NCI-H2227 (cell line): ENCODE data around the gene XRCC2.
"Not testable (repeated sequence)": the region's sequence is repeated elsewhere in the genome, so short reads cannot be mapped to it uniquely, and the experiment has no call there.

Experiments
- DNase-seq: peaks from one replicate; lab custom pipeline; 2025; ENCODE audit not compliant: unreplicated experiment; lab: John Stamatoyannopoulos, UW

XRCC2 gene

DNA sequence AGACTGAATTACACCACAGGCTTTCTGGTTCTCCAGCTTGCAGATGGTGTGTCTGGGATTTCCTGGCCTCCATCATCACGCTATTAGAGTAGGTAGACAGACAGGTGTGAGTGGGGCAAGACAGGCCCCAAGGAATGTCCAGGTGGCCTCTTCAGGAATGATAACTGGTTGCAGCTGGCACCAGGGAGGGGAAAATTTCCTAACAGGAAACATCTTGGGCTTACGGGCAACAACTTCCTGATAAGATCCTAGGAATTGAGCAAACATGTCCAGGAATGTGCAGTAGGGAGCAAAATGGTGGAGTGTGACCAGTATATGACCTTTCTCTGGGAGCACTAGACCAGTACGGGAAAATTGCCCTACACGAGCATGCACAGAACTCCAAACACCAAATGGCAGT is 11.3 kb downstream of the XRCC2 start:
- DNase-seq = no peak

DNA sequence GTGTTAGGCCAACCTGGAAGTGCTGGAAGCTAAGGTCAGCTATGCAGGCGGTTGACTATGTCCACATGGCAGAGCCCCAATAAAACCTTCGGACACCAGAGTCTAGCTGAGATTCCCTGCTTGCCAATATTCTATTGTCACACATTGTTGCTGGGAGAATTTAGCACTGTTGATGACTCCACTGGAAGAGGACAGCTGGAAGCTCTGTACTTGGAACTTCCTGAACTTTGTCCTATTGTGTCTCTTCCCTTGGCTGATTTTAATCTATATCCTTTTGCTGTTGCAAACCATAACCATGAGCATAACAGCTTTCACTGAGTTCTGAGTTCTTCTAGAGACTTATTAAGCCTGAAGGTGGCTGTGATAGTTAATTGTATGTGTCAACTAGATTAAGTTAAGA is 12.0 kb downstream of the XRCC2 start:
- DNase-seq = no peak

DNA sequence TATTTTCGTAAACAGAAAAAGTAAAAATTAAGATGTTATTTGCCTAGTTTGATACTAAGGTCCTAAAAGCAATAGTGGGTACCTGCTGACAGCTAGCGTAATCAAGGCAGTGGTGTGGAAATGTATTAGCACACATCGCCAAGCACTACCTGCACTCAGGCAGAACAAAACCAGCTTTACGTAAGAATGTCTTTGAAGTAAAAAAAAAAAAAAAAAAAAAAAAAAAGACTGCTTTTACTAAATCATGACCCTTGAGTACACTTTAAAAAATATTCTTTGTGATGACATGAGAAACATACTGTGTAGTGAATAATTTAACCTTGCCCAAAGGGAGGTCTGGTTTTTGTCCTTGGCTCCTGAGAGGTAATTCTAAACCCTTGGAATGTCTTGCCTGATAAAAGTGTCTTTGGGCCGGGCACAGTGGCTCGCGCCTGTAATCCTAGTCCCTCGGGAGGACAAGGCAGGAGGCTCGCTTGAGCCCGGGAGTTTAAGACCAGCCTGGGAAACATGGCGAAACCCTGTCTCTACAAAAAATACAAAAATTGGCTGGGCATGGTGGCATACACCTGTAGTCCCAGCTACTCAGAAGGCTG is 12.7 kb downstream of the XRCC2 start:
- DNase-seq = no peak

- no peak for DNase-seq
Observed at GRCh38 chr7:152661479-152661878, 14.5 kb downstream of the XRCC2 start.

GRCh38 chr7:152660021-152660420 is 15.9 kb downstream of the XRCC2 start:
- no peak for DNase-seq

- DNase-seq = no peak
Observed at GRCh38 chr7:152654971-152655370, 21.0 kb downstream of the XRCC2 start.

DNA sequence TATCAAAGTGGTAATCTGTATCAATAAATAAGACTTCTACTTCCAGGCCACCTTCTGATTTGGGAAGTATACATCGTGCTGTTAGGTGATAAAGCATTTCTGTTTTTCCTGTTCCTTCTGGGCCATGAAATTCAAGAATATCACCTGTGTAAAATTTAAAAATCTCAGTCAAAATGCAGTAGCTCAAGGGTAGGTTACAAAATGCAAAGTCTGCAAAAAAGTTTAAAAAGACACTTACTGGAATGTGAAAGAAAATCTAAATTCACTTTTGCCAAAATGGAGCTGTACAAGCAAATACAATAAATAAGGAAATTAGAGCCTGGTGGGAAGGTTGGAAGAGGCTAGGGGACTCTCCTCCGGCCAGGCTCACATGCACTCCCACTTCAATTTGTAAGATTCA is 26.7 kb downstream of the XRCC2 start:
- DNase-seq = no peak

DNA sequence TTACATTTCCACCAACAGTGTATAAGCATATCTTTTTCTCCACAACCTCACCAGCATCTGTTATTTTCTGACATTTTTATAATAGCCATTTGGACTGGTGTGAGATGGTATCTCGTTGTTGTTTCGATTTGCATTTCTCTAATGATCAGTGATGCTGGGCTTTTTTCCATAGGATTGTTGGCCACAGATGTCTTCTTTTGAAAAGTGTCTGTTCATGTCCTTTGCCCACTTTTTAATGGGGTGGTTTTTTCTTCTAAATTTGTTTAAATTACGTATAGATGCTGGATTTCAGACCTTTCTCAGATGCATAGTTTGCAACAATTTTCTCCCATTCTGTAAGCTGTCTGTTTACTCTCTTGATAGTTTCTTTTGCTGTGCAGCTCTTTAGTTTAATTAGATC is 28.9 kb downstream of the XRCC2 start:
- DNase-seq = no peak

DNA sequence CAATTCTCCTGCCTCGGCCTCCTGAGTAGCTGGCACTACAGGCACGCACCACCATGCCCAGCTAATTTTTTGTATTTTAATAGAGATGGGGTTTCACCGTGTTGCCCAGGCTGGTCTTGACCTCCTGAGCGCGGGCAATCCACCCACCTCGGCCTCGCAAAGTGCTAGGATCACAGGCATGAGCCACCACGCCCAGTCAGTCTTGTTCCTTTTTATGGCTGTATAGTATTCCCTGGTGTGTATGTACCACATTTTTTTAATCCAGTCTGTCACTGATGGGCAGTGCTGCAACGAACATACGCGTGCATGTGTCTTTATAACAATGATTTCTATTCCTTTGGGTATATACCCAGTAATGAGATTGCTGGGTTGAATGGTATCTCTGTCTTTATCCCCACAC is 29.4 kb downstream of the XRCC2 start:
- not testable (repeated sequence) for DNase-seq

DNA sequence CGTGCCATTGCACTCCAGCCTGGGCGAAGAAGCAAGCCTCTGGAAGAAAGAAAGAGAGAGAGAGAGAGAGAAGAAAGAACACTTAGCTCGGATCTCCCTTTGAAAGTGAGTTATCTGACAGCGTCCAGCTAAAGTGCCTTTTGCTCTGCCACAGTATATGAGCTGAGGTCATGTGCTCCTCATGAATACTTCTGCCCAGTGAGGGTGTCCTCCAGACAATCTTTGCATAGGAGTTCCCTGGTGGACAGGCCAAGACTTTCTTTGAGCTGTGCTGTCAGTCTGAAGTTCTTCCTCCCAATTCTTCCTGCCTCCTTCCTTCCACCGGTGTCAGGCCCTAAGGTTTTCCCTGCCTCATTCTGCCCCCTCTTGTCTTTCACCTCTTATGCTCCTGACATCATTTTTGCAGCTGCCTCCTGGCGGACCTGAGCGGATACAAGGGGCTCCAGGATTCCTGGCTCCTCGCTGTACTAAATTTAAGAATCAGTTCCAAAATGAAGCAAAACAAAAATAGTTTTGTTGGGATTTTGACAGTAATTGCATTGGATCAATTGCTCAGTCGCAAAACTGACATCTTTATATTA is 31.9 kb downstream of the XRCC2 start:
- DNase-seq = no peak

DNA sequence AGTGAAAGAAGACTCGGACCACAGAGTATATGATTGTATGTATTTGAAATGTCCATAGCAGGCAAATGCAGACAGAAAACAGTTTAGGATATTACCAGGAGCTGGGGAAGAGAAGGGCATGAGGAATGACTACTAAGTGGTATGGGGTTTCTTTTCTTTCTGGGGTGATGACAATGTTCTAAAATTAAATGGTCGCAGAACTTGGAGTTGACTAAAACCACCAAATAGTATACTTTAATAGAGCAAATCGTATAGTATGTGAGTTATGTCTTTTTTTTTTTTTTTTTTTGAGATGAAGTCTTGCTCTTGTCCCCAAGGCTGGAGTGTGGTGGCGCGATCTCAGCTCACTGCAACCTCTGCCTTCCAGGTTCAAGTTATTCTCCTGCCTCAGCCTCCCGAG is 34.6 kb downstream of the XRCC2 start:
- DNase-seq = no peak

DNA sequence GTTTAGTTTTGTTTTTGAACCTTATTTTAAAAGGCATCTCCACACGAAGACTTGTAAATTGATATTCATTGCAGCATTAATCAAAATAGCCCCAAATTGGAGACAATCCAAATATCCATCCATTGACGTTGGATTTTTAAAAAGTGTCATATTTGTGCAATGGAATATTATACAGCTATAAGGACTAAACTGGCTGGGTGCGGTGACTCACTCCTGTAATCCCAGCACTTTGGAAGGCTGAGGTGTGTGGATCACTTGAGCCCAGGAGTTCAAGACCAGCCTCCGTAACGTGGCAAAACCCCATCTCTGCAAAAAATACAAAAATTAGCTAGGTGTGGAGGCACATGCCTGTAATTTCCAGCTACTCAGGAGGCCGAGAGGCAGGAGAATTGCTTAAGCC is 35.1 kb downstream of the XRCC2 start:
- no peak for DNase-seq

DNA sequence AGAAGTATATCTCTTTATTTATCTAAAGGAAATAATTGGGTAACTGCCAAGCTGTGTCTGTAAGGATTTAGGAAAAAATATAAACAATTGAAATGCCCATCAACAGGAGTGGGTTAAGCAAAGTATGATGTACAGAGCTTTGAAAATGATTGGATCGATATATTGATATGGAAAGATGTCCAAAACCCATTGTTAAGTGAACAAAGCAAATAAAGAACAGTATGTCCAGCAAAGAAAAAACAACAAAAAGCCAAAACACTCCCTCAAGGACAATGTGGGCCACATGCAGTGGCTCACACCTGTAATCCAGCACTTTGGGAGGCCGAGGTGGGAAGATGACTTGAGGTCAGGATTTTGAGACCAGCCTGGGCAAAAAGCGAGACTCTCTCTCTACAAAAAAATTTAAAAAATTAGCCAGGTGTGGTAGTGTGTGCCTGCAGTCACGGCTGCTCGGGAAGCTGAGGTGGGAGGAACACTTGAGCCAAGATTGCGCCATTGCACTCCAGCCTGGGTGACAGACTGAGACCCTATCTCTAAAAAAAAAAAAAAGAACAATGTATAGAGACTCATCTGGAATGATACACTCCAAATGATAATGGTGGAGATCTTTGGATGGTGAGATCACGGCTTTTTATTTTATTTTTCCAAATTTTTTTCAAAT is 37.9 kb downstream of the XRCC2 start:
- DNase-seq = no peak

DNA sequence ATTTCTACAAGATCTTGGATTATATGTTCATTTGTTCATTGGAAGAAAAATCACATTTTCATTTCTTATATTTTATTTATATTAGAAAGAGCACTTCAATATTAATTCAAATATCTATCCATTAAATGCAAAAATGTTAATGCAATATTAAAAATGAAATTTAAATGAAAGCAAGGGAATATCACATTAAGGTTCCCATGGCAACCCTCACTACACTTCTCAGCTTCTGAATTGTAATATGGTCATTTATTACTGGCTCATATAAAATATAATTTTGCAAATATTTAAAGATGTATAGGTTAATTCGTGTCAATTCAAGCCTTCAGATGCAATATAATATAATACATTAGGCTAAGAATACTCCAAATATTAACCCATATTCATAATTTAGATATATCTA is 38.8 kb downstream of the XRCC2 start:
- no peak for DNase-seq

DNA sequence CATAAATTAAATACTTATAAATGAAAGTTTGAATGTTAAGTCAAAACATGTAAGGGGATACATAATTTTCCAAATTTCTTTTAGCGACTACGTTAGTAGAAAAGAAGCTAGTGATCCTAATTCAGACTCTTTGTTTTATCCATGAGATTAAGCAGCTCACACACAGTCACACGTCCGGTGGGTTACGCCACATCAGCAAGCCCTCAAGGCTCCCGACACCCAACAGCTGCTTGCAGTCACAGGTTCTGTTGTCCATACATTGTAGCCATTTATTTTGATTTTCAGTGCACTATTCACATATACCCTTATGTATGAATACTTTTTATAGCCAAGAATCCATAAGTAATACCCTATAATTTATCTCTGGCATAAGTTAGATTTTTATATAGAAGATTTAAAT is 39.5 kb downstream of the XRCC2 start:
- DNase-seq = no peak

DNA sequence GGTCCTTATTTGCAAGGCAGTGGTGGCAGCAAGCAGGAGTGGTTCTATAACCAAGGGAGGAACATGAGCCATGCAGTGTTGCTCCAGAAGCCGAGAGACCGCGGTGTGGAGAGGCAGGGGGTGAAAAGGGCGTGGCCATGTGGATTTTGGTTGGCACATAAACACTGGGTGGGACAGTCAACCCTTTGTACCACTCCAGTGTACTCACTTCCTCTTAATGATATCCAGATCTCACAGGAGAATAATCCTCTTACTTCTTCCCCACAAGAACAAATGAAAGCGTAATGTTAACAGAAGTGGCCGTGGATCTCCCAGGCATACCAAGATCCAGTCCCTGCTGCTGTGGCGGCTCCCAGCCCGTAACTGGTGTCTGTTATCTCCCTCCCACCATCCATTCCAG is 42.4 kb downstream of the XRCC2 start:
- DNase-seq = no peak

DNA sequence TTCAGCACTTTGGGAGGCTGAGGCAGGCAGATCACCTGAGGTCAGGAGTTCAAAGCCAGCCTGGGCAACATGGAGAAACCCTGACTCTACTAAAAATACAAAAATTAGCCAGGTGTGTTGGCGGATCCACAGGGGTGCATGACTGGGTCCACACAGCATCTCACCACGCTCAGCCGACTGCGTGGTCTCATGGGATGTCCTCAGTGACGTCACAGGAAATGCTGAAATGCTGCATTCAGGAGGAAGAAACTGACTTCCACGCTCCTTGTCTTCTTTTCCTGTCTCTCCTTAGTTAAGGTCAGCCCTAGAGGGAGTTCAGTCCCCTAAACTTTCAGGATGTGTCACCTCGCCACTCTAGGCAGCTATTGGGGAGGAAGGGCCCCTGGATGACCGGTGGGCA is 42.9 kb downstream of the XRCC2 start:
- DNase-seq = no peak

DNA sequence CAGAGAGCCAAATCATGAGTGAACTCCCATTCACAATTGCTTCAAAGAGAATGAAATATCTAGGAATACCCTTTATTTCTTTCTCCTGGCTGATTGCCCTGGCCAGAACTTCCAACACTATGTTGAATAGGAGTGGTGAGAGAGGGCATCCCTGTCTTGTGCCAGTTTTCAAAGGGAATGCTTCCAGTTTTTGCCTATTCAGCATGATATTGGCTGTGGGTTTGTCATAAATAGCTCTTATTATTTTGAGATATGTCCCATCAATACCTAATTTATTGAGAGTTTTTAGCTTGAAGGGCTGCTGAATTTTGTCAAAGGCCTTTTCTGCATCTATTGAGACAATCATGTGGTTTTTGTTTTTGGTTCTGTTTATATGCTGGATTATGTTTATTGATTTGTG is 47.2 kb downstream of the XRCC2 start:
- DNase-seq = not testable (repeated sequence)

DNA sequence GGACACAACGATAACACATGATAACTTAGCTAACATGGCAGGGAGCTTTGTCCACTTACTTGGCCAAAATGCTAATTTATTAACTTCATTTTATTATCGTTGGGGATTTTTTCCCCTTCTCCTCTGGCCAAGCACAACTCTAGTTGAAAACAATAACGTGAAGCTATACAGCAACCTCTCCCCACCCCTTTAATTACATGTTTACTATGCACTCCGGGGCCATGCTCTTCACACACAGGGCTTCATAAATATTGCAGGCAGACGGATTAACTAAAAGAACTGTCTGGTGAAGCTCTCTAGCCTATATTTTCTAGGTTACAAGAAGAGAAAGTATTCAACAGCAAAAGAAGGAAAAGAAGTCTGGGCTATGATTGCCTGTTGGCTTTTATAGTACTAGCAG is 51.7 kb downstream of the XRCC2 start:
- peak; percentile 68 for DNase-seq

DNA sequence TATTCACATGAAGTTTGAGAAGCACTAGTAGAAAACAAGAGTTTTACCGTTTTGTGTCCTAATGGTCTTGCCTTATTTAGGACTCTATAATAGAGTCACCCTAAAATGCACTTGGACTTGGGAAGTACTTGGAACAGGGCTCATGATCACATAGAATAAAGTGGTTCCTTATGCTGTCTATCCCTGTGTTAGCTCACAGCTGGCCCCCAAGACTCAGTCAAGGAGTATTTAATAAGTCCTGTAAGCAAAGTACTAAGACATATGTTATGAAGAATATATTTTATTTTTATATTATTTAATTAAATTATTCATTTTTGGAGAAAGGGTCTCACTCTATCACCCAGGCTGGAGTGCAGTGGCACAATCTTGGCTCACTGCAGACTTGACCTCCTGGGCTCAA is 54.5 kb downstream of the XRCC2 start:
- no peak for DNase-seq

- no peak for DNase-seq
Observed at GRCh38 chr7:152619027-152619739, 56.8 kb downstream of the XRCC2 start.

DNA sequence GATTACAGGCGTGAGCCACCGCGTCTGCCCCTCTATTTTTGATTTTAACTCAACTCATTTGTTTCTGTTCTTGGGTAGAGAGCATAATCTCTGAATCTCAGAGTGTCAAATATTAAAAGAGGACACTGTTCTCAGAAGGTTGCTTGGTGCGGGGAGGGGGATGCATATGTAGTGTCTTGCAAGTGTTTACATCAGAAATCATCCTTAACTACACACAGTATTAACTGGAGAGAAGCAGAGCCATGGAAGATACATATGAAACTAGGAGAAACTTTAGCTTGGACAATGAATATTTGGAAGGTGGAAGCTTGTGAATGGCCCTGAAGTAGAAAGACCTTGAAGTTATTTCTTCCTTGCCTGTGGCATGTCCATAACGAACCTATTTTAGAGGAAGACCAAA is 57.5 kb downstream of the XRCC2 start:
- no peak for DNase-seq
